ENCODE data around the gene LTO1.

LTO1 gene

DNA sequence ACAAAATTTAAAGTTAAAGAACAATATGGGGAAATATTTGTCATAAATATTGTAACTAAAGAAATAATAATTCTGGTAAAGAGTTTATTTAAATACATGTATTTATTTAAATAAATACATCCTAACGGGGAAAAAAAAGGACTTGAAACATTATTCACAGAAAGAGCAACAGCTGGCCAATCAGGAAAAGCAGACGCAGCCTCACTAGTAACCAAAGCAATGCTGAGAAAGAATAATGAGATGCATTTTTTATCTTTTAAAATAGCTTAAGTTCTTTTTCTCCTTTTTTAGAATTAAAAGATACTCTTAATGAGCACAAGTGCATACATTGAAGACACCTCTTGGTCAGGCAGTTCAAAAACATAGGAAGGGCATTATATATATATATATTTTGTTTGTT lies 2.6 kb upstream of the LTO1 start:
- Histone ChIP-seq H3K9ac (ENCODE audit: insufficient read length, low read depth) (no peak overlapping the region), H3K27me3 (ENCODE audit: insufficient read depth, insufficient read length) (no peaks in the 10 kb centered on the region), H3K9me3 (ENCODE audit: insufficient read depth, low read length) (peaks cover under 1% of the 10 kb centered on the region; the same call in 1 of the 2 replicates), H3K4me3 (ENCODE audit: insufficient read length, low read depth) (no peak overlapping the region), H3K4me1 (ENCODE audit: insufficient read depth, insufficient read length) (no peaks in the 10 kb centered on the region), H3K36me3 (ENCODE audit: insufficient read depth, insufficient read length, low read length) (peaks cover 10% of the 10 kb centered on the region)
- TF ChIP-seq ZNF274 (IDR thresholded peaks at IDR 0.05; ENCODE audit: low read depth, low read length): no peak
- no peak for TF ChIP-seq SUZ12 (IDR thresholded peaks at IDR 0.05; ENCODE audit: extremely low read depth, insufficient read depth, insufficient read length)
- TF ChIP-seq YY1 (IDR thresholded peaks at IDR 0.05; ENCODE audit: insufficient read depth, insufficient read length): no peak
- DNase-seq (ENCODE audit: low read depth, low spot score): no peak

DNA sequence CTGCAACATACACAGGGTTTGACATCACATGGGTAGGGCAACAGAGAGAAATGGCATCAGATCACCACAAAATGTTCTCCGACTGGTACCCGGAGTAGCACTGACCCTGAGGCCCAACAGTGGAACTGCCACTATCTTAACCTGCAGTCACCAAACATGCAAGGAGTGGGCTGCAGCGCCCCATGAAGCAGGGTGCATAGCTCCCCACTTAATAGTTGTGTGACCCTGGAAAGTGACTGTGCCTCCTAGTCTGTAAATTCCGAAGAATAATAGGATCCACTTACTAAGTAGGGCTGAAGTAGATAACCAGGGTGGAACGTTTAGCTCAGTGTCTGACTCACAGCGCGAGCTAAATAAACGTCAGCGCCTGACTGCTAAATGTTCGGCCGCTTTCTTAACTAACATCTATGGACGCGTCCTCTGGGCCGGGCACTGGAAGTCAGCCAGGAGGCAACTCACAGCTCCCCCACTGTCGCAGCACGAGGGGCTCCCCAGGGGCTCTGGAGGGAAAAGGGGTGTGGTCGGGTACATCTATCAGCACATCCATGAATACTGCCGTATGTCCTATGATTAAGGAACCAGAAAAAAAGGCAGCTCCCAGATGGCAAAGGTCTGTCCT lies 777 bp downstream of the LTO1 start:
- H3K4me3 ChIP-seq (ENCODE audit: insufficient read length, low read depth): peak overlapping the region; percentile 95
- no peaks in the 10 kb centered on the region for H3K9me3 ChIP-seq (ENCODE audit: insufficient read depth, low read length)
- no peaks in the 10 kb centered on the region for H3K27me3 ChIP-seq (ENCODE audit: insufficient read depth, insufficient read length)
- no peak for TF ChIP-seq YY1 (IDR thresholded peaks at IDR 0.05; ENCODE audit: insufficient read depth, insufficient read length)
- TF ChIP-seq ZNF274 (IDR thresholded peaks at IDR 0.05; ENCODE audit: low read depth, low read length): no peak
- TF ChIP-seq SUZ12 (IDR thresholded peaks at IDR 0.05; ENCODE audit: extremely low read depth, insufficient read depth, insufficient read length): no peak
- peak overlapping the region; percentile 94 for H3K9ac ChIP-seq (ENCODE audit: insufficient read length, low read depth)
- peaks cover 43% of the 10 kb centered on the region for H3K36me3 ChIP-seq (ENCODE audit: insufficient read depth, insufficient read length, low read length)
- H3K4me1 ChIP-seq (ENCODE audit: insufficient read depth, insufficient read length): peaks cover 2% of the 10 kb centered on the region
- no peak for DNase-seq (ENCODE audit: low read depth, low spot score)

- no peak overlapping the region for H3K9ac ChIP-seq (ENCODE audit: insufficient read length, low read depth)
- TF ChIP-seq YY1 (IDR thresholded peaks at IDR 0.05; ENCODE audit: insufficient read depth, insufficient read length): no peak
- TF ChIP-seq ZNF274 (IDR thresholded peaks at IDR 0.05; ENCODE audit: low read depth, low read length): no peak
- no peak for TF ChIP-seq SUZ12 (IDR thresholded peaks at IDR 0.05; ENCODE audit: extremely low read depth, insufficient read depth, insufficient read length)
- peaks cover 4% of the 10 kb centered on the region for H3K4me1 ChIP-seq (ENCODE audit: insufficient read depth, insufficient read length)
- no peaks in the 10 kb centered on the region for H3K27me3 ChIP-seq (ENCODE audit: insufficient read depth, insufficient read length)
- peaks cover 65% of the 10 kb centered on the region for H3K36me3 ChIP-seq (ENCODE audit: insufficient read depth, insufficient read length, low read length)
- no peaks in the 10 kb centered on the region for H3K9me3 ChIP-seq (ENCODE audit: insufficient read depth, low read length)
- no peak for DNase-seq (ENCODE audit: low read depth, low spot score)
- no peak overlapping the region for H3K4me3 ChIP-seq (ENCODE audit: insufficient read length, low read depth)
These were observed 3.3 kb downstream of the LTO1 start for GRCh38 chr11:69671734-69672465.

DNA sequence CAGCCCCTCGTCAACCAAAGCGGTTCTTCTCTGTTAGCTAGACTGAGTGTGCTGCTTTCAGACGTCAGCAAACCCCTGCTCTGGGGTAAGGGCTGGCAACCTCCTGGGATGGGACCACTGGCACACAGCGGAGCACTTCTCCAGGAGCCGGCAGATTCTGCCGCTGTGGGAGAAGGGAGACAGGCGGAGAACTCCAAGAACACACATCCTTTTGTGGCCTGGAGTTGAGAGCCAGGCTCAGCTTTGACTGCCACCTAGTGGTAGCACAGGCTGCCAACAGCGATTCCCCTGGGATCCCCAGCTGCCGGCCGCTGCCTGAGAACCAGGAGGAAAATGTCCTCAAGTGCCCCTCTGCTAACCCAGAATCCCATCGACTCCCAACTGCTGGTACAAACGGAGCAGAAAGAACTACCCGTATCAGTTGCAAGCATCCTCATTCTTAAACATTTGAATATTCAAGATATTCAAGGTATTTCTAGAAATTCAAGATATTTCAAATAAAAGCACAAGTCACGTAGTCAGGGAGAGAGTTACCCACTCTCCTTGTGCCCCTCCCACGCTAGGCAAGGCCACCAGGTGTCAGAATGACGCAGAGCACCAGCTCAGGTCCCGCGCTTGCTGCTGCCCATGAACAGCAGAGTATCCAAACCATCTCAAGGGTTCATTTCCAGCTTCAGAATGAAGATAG lies 4.9 kb downstream of the LTO1 start:
- DNase-seq (ENCODE audit: low read depth, low spot score): peak; percentile 82
- peaks cover 4% of the 10 kb centered on the region for H3K4me1 ChIP-seq (ENCODE audit: insufficient read depth, insufficient read length)
- no peaks in the 10 kb centered on the region for H3K27me3 ChIP-seq (ENCODE audit: insufficient read depth, insufficient read length)
- H3K4me3 ChIP-seq (ENCODE audit: insufficient read length, low read depth): no peak overlapping the region
- H3K9ac ChIP-seq (ENCODE audit: insufficient read length, low read depth): peak overlapping the region; percentile 51
- TF ChIP-seq YY1 (IDR thresholded peaks at IDR 0.05; ENCODE audit: insufficient read depth, insufficient read length): no peak
- no peak for TF ChIP-seq ZNF274 (IDR thresholded peaks at IDR 0.05; ENCODE audit: low read depth, low read length)
- TF ChIP-seq SUZ12 (IDR thresholded peaks at IDR 0.05; ENCODE audit: extremely low read depth, insufficient read depth, insufficient read length): no peak
- H3K9me3 ChIP-seq (ENCODE audit: insufficient read depth, low read length): no peaks in the 10 kb centered on the region
- H3K36me3 ChIP-seq (ENCODE audit: insufficient read depth, insufficient read length, low read length): peaks cover 77% of the 10 kb centered on the region

- H3K4me3 ChIP-seq (ENCODE audit: insufficient read length, low read depth): no peak overlapping the region
- no peaks in the 10 kb centered on the region for H3K9me3 ChIP-seq (ENCODE audit: insufficient read depth, low read length)
- H3K9ac ChIP-seq (ENCODE audit: insufficient read length, low read depth): no peak overlapping the region
- H3K4me1 ChIP-seq (ENCODE audit: insufficient read depth, insufficient read length): peaks cover 4% of the 10 kb centered on the region
- H3K27me3 ChIP-seq (ENCODE audit: insufficient read depth, insufficient read length): no peaks in the 10 kb centered on the region
- peaks cover 85% of the 10 kb centered on the region for H3K36me3 ChIP-seq (ENCODE audit: insufficient read depth, insufficient read length, low read length)
- no peak for DNase-seq (ENCODE audit: low read depth, low spot score)
- TF ChIP-seq ZNF274 (IDR thresholded peaks at IDR 0.05; ENCODE audit: low read depth, low read length) (no peak), SUZ12 (IDR thresholded peaks at IDR 0.05; ENCODE audit: extremely low read depth, insufficient read depth, insufficient read length) (no peak), YY1 (IDR thresholded peaks at IDR 0.05; ENCODE audit: insufficient read depth, insufficient read length) (no peak)
These were observed 5.7 kb downstream of the LTO1 start for GRCh38 chr11:69669486-69669885.

DNA sequence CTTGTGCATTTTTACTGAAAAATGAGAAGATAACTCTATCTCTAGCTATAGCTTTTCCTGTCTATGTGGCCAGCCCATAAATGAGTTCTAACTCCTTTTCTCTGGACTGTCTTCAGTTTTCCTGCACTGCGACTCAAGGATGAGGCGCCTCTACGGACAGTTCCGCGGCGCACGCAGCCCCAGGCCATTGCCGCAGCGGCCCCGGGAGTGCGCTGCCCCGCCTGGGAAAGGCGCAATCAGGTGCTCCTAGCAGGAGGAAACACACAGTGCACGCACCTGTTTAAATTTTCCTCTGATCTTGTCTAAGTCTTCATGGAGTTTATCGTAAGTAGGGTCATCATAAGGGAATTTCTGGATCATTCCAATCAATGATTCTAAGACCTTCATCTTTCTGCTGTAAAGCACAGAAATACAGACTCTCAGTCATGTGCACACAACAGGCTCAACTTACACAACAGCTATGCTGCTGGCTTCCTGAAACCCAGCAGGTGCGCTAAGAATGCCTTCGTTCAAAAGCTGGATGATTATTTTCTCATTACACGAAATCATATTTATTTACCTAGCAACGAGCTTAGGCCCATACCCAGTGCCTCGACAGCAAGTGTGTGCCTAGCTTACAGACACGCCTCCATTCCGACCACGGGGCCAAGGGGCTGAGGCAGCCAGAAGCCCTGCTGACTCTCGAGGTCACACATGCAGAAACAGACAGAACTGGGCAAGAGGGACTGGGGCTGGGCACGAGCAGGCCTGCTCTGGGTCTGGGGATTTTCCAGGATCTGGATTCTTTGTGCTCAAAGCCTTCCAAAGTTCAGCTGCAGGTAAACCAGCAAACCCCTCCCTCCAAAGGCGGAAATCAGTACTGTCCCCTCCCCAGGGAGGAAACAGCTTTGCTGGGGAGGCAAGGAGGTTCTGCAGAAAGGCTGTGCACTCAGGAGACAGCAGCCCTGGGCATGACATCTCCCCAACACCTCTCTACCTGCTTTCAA lies 7.2 kb downstream of the LTO1 start:
- H3K9ac ChIP-seq (ENCODE audit: insufficient read length, low read depth): peak overlapping the region; percentile 32
- peaks cover 5% of the 10 kb centered on the region for H3K4me1 ChIP-seq (ENCODE audit: insufficient read depth, insufficient read length)
- H3K4me3 ChIP-seq (ENCODE audit: insufficient read length, low read depth): no peak overlapping the region
- DNase-seq (ENCODE audit: low read depth, low spot score): no peak
- TF ChIP-seq YY1 (IDR thresholded peaks at IDR 0.05; ENCODE audit: insufficient read depth, insufficient read length): no peak
- no peak for TF ChIP-seq ZNF274 (IDR thresholded peaks at IDR 0.05; ENCODE audit: low read depth, low read length)
- no peak for TF ChIP-seq SUZ12 (IDR thresholded peaks at IDR 0.05; ENCODE audit: extremely low read depth, insufficient read depth, insufficient read length)
- H3K9me3 ChIP-seq (ENCODE audit: insufficient read depth, low read length): no peaks in the 10 kb centered on the region
- H3K27me3 ChIP-seq (ENCODE audit: insufficient read depth, insufficient read length): no peaks in the 10 kb centered on the region
- H3K36me3 ChIP-seq (ENCODE audit: insufficient read depth, insufficient read length, low read length): peaks cover 89% of the 10 kb centered on the region
